H54 (cell line): ENCODE data around the gene FMNL2.

ENCODE experiments used
- DNase-seq: peaks from one replicate; pipeline ENCODE4 v3.0.0; 2011; ENCODE audit warnings: low spot score, mixed read lengths; ENCODE audit not compliant: insufficient read length
- FAIRE-seq: peaks from 3 replicates; lab custom pipeline; 2011; peaks lifted over from hg19 to GRCh38; lab: Jason Lieb, UNC
- POLR2A ChIP-seq: IDR thresholded peaks from 2 replicates; pipeline ENCODE4 v1.6.1; 2011; ENCODE audit warnings: low read depth, mild to moderate bottlenecking, low read length

Gene FMNL2

DNA sequence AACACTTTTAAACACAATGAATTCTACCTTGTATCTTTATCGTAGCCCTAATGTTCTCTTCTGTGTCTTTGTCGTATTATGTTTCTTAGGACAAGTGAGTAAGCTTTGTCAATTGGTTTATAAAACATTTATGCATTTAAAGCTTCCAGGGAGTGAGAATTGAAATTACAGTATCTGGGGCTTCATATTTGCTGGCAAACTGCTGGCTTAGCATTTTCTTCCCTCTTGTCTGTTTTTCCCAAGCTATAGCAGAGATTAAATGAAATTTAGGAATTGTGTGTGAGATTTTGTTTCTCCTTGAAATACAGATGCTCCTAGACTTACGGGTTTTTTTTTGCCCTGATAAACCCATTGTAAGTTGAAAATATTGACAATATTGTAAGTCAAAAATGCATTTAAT lies 73.3 kb downstream of the FMNL2 start:
- no peak for DNase-seq
- no peak for TF ChIP-seq POLR2A

DNA sequence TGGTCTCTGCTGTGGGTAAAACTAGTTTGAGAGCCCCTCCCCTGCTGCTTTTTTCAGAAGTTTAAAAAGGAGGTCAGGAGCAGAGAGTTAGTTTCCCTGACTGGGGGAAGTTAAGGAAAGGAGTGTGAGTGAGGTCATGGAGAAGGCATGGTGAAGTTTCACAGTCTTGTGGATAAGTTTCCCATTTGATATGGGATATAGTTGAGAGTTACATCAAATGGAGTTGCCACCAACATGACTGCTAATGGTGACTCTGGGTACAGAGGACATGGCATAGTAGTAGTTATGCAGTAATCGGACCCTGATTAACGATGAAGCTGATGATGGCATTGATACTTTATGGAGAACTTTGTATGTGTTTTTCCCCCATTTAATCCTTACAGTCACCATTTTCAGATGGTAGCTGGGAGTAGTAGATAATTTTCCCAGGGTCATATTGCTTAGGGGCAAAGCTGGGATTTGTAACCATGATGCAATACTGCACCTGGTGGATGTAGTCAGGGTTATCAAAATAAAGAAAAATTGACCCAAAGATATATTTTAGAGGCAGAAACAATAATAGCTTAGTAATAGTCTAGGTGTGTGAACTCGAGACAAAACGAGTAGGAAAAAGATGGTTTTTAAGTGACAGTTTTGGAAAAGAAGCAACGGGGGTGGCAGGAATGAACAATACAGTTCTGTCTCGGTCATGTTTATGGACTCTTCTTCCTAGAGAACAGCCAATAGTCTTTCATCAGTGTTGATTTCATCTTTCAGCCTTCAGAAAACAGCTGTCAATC lies 74.6 kb downstream of the FMNL2 start:
- no peak for DNase-seq
- TF ChIP-seq POLR2A: no peak
- no peak for FAIRE-seq

More for the DNA sequence above, 73.3 kb downstream of the FMNL2 start:
- no peak for FAIRE-seq

DNA sequence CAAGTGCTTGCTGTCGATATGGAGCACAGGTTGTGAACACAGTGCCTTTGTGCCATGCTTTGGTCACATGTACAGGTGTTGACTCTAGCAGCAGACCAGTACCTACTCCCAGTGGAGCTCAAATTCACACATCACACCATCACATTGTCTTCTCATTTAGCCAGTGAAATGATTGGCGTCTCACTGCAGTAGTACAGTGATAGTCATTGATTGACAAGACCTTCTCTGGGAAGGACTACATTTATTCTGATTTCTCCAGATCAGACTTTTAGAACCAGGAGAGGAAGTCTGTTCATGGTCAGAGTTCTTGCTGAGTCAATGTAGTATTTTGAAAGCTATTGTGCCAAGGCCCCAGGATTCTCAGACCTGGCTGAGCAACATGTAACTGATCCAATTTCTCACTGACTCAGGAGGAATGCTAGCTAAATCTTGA lies 75.2 kb downstream of the FMNL2 start:
- TF ChIP-seq POLR2A: no peak
- DNase-seq (no peak), FAIRE-seq (peak; percentile 84)

DNA sequence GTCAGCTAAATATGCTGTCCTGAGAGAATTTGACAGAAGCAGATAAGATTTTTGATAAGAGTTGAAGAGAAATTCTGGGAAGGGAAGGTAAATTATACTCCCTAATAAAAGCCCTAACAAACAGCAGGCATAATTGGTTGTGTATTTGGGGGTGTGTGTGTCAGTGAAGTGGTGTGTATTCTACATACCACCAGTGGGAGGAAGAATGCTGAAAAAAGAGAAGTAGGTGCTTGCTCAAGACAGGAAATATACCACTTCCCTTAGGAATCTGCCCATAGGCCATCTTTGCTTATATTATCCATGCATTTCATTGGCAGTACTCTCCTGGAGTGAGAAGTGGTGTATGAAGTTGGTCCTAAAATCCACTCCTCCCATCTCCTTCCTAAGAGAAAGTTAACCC lies 76.2 kb downstream of the FMNL2 start:
- TF ChIP-seq POLR2A: no peak
- FAIRE-seq (no peak), DNase-seq (no peak)

DNA sequence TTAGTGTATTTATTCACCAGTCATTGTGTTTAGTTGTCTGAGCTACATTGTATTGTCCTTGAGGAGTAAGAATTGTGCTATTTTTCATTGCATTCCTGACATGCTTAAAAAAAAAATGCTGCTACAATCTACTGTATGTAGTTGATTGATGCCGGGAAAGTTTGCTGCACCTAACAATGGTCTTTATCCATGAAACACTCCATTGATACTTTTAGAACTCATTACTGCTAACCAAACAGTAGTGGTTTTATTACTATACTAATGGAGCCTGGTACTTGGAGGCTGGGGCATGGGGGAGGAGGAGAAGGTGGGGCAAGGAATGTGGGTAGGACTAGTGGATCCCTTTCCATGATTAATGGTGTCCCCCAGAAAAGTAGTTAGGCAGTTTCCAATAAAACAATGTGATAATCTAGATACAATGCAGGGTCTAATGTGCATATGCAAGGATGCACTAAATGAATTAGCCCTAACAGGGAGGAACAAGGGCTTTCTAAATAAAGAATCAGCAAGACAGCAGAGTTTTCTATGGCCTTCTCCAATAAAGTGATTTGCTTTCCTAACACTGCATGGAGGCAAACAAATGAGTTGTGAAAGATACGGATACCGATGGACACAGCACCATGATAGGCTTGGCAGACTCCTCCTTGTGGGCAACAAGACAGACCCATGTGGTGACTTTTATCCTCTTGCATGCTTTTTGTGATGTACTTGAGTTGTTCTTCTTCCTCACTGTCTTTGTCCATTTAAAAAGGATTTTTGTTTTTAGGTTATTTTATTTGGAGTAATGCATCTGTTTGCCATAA lies 78.5 kb downstream of the FMNL2 start:
- TF ChIP-seq POLR2A: no peak
- peak; percentile 27 for FAIRE-seq
- no peak for DNase-seq

DNA sequence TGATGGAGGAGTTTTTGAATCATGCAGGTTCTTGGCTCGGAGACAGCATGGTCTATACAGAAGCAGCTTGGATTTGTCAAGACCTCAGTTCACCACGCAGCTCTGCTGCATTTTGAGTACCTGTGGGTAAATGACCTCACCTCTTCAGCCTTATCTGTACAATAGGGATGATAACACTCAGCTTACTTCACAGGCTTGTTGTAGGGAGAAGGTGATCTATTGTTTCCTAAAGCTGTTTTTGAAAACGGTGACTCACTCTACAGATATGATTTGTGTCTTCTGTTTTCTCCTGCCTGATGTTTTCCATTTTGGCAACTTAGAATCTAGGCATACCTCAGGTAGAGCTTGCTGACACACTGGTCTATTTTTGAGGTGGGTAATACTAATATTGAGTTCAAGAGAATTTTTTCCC lies 80.3 kb downstream of the FMNL2 start:
- peak; percentile 94 for FAIRE-seq
- TF ChIP-seq POLR2A: no peak
- DNase-seq: no peak

DNA sequence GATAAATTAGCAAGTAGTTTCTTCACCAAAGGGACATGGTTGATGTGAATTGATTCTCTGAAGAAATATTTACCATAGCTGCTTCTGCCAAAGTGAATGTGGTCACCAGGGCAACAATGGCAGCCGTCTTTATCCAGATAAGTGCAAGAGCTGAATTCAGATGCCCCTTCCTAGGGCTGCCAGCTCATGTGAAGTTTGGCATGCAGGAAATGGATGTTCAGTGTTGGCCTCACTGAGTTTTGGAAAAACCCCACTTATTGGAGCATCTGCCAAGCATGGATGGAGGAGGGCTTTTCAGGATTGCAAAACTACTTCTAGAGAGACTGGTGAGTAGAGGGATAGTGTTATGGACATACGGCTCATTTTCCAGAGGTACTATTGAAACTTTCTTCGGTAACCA lies 80.8 kb downstream of the FMNL2 start:
- FAIRE-seq (no peak), DNase-seq (no peak)
- TF ChIP-seq POLR2A: no peak

DNA sequence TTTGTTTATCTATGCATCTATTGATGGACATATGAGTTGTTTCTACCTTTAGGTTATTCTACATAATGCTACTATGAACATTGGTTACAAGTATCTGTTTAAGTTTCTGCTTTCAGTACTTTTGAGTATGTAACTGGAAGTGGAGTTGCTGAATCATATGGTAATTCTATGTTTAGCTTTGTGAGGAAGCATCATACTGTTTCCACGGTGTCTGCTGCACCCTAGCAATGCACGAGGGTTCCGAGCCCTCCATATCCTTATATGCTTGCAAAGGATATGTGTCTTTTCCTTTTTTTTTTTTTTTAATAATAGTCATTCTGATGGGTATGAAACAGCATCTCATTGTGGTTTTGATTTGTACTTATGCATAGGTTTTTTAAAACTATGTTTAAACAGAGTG lies 83.7 kb downstream of the FMNL2 start:
- no peak for TF ChIP-seq POLR2A
- FAIRE-seq: no peak
- no peak for DNase-seq

DNA sequence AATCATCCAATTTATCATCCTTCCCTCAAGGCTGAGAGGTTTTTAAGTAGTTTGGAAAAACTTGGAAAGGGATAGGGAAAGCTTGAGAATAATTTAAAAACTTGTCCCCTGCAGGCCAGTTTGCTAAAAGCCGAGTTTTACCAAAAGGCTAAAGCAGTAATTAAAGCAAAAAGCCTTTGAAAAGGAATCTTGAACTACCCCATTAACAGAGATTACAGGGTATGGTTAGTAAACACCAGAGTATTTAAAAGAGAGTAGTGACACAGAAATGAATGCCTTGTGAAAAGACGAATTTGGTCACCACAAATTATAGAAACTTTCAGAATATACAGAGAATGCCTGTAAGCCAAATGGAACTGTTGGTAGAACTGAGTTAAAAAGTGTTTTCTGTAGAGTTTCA lies 85.0 kb downstream of the FMNL2 start:
- FAIRE-seq (no peak), DNase-seq (no peak)
- TF ChIP-seq POLR2A: no peak

DNA sequence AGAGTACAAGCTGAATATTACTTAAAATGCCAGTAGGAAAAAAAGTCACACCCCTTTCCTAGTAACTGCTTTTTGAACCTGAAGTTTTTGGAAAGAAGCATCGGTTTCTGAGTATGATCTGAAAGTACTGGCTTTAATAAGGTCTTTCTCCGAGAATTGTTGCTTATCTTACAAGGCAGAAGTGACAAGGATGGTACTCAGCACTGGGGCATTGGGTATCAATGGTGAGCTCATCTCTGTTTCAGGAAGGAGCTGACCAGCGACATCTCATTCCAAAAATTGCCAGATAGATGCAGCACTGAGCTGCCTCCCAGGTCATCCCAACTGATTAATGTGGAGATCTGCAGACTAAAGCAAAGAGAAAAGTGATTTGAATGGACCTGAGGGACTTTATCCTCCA lies 85.4 kb downstream of the FMNL2 start:
- FAIRE-seq: no peak
- no peak for TF ChIP-seq POLR2A

DNA sequence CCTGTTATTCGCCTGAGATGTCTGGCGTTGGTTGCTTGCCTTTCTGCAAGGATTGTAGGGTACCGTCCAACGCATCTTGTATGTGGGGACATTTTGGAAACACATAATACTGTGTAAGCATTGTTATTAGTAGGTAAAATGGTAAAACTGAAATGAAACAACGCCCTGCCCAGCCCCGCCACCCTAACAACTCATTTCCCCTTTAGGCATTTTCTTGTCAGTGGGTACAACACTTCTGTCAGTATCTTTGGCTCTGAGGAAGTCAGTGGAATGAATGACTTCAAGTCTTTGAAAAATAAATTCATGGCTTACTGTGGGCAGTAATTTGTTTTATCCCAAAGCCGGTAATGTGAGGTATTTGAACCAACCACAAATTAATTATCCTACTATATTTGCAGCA lies 86.0 kb downstream of the FMNL2 start:
- DNase-seq (no peak), FAIRE-seq (no peak)
- TF ChIP-seq POLR2A: no peak

More for the DNA sequence above, 85.4 kb downstream of the FMNL2 start:
- no peak for DNase-seq

DNA sequence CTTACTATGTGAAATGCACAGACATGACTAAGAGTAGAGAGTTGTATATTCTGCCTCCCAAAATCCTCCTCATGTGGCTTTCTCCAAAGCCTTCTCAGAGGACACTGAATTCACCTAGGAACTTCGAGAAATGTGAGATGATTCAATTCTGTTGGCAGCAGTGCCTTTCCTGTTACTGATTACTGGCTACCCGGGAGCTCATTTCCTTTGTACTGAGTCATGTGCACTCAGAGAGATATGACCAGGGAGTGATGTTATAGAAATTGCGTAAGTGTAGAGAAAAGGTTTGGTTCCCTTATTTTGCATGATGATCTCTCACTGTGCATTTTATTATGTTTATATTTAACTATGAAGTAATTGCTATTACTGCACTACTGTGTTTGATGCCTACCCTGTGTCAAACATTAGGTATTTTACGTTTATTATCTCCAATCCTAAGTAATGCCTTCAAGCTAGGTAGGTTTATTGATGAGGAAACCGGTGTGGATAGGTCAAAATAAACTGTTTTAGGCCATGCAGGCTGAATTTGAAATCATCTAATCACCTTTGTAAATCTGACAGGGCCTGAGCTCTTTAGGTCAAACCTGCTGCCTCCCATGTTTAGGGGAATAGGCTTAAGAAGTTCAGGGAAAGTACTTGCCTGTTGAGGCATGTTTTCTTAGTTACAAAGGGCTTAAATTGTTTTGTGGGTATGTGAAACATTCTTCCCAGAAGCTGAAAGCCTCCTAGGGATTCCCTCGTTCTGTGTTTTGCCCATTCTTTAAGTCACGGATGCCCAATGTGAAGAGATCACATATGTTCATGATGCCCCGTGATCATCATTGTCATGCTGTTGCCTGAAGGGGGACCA lies 86.8 kb downstream of the FMNL2 start:
- FAIRE-seq (peak; percentile 99), DNase-seq (peak; percentile 44)
- TF ChIP-seq POLR2A: no peak

DNA sequence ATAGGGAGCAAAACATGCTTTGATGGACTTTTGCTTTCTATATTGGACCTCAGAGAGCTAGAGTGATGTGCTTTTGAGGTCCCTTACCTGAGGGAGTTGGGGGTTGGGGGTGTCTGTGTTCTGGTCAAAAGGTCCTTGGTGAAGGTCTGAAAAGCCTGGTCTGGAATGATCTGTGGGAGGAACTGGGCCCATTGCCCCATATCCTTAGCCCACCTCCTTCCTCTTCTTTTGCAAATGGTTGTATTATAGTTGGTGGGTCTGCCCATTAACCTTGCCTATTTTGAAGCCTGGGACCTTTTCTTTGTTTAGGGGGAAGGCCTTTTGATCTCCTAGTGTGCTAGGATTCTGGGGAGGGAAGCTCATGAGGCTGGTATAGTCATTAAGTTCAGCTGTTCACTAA lies 88.7 kb downstream of the FMNL2 start:
- FAIRE-seq (no peak), DNase-seq (no peak)
- TF ChIP-seq POLR2A: no peak
